DMS53 treated with DMSO at 0.1 percent for 48 hours (cell line): ENCODE measurements around the gene WSCD2.

Experiments
- DNase-seq: peaks from one replicate; lab custom pipeline; 2025; ENCODE audit not compliant: unreplicated experiment; lab: John Stamatoyannopoulos, UW

The WSCD2 gene

DNA sequence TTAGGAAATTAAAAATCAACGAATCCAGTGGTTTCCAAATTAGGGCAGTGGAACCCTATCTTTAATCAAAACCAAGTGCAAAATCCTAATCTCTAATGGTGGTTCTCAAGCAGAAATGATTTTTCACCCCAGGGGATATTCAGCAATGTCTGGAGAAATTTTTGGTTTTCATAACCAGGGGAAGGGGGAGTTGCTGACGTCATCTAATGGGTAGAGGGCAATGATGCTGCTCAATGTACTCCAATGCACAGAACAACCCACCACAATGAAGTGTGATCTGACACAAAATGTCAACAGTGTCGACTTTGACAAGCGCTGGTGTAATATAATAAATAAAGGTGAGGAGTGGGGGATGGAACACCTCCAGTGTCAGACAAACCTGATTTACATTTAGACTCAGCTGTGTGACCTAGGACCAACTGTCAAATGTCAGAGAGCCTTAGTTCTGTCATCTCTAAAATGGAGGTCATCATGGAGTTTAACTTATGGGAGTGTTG is 128.6 kb downstream of the WSCD2 start:
- no peak for DNase-seq

DNA sequence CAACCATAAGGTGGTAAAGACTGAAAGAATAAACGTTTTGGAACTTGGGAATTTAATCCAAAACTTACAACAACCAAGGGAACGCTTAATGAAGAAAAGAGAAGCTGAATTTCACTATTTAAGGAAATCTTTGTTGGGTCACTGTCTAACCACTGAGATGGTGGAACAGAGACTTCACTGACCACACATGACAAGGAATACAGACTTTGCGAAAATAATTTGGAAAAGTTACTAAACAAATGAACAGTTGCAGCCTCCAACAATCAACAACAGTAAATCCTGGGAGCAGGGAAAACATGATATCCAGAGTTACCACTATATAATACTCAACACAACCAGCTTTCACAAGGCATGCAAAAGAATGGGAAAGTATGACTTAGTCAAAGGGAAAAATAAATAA is 131.0 kb downstream of the WSCD2 start:
- DNase-seq, result no peak

- no peak for DNase-seq
These were observed 131.9 kb downstream of the WSCD2 start for GRCh38 chr12:108260969-108261368.

DNA sequence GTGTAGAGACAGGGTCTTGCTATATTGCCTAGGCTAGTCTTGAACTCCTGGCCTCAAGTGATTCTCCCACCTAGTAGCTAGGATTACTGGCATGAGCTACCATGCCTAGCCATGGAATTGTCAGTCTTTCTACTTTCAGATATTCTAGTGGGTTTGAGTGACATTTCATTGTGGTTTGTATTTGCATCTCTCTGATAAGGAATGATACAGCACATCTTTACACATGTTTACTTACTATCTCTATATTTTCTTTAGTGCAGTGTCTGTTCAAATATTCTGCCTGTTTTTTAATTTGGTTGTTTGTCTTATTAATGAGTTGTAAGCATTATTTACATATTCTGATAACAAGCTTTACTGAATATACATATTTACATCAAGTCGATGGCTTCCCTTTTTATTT is 136.4 kb downstream of the WSCD2 start:
- DNase-seq, result no peak

GRCh38 chr12:108266131-108266530 is 137.0 kb downstream of the WSCD2 start:
- no peak for DNase-seq

DNA sequence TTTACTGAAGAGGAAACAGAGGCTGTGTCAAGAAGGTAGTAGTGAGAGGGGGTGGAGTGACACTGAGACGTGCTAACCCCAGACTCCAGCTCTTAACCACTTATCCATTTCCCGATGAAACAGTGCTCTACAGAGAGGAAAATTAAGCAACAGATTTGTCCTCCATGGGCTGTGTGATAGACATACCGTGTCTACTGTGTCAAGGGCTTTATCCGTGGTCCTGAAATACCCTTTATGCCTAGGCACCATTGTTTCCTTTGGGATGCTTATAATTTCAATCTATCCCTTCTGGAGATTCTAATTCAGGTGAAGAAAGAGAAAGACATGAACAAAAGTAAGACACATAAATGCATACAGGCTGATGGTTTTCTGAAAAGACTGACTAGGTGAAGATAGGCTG is 138.4 kb downstream of the WSCD2 start:
- no peak for DNase-seq

DNA sequence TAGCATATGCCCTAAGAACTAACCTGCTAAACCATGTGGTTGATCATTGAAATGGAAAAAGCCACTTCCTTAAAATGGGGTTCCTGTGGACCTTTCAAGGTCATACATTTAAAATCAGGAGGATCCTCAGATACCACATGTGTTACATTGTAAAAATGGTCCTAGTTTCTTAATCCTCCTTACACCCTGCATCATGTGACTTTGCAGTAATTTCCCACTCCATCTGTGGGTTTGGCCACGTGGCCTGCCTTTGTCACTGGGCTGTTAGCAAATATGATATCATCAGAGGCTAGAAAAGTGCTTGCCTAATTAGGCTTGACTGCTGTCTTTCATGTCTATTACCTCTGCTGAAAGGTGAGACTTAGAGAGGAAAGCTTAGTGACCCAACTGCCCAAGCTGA is 139.3 kb downstream of the WSCD2 start:
- no peak for DNase-seq

- DNase-seq, result no peak
These were observed 140.1 kb downstream of the WSCD2 start for GRCh38 chr12:108269224-108269623.

DNA sequence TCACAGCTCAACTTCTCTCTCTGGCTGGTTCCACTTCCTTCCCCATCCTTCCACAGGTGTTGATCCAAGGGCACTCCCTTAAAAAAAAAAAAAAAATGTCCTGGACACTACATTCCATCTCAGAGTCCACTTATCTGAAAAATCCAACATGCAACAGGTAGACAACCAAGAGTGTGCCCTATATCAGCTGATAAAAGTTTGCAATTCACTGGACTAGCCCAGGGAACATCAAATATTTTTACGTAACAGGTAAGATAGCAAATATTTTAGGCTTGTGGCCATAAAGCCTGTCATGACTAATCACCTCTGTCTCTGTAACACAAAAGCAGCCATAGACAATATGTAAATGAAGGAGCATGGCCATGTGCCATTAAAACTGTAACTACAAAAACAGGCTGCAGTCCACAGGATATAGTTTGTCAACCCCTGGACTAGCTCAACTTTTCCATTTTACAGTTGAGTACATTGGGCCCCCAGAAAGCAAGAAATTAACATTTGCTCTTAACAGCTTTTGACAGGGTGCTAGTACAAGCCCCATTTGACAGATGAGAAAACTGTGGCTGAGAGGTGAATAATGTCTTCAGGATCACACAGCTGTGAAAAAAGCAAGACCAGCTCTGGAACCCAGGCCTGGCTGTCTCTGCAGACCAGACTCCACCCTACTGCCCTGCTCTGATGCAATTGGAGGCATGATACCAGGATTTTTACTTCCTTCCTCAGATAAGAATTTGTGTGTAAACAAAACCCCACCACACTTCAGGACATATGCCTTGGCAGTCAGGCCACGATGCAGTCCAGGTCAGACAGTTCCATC is 141.2 kb downstream of the WSCD2 start:
- DNase-seq, result no peak

GRCh38 chr12:108270849-108271143 is 141.7 kb downstream of the WSCD2 start:
- DNase-seq, result no peak

GRCh38 chr12:108271951-108272872 is 143.1 kb downstream of the WSCD2 start:
- DNase-seq, result no peak

DNA sequence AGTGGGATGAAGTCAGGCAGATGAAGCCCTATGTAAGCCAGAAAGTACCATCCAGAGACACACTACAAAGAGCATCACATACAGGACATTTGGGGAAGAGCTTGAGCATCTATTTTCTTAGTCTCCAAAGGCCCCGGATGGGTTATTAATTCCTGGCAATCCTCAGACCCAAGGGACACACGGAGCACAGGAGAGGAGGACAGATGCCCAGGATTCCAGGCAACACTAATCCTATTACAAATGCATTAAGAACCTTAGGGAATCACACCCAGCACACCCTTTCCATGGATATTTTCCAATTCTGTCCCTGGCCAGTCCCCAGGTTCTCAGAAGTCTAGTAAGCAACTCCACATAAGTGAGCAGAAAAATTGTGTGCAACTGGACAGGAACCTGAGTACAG is 144.1 kb downstream of the WSCD2 start:
- no peak for DNase-seq

- DNase-seq, result no peak
These were observed 148.5 kb downstream of the WSCD2 start for GRCh38 chr12:108277613-108278012.

- no peak for DNase-seq
These were observed 153.1 kb downstream of the WSCD2 start for GRCh38 chr12:108282160-108282559.

DNA sequence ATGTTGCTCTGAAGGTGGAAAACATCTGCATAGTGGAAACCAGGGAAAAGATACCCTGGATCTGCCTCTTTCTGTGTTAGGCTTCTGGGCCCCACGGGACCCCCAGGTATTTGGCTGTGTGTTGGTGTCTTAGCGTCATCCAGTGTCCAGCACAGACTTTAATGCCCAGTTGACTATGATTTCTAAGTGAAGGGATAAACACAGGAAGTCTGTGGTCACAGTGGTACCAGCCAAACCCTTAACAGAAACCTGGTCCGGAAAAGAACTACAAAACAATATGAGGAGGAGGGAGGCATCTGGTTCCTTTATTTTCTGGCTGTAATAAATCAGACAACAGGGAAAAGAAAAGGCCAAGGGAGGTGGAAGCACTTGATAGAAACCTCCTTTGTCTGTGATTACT is 153.6 kb downstream of the WSCD2 start:
- DNase-seq, result no peak

- no peak for DNase-seq
These were observed 155.1 kb downstream of the WSCD2 start for GRCh38 chr12:108284163-108284562.

GRCh38 chr12:108285016-108285415 is 155.9 kb downstream of the WSCD2 start:
- DNase-seq, result no peak

DNA sequence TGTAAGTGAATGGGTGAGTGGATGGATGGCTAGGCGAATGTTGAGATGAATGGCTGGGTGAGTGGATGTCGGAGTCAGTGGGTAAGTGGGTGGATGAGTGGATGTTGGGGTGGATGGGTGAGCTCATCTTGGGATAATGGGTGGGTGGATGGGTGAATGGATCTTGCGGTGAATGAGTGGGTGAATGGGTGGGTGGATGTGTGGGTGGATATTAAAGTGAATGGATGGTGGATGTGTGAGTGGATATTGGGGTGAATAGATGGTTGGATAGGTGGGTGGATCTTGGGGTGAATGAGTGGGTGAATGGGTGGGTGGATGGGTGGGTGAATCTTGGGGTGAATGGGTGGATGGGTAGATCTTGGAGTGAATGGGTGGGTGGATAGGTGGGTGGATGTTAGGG is 158.1 kb downstream of the WSCD2 start:
- DNase-seq, result no peak

DNA sequence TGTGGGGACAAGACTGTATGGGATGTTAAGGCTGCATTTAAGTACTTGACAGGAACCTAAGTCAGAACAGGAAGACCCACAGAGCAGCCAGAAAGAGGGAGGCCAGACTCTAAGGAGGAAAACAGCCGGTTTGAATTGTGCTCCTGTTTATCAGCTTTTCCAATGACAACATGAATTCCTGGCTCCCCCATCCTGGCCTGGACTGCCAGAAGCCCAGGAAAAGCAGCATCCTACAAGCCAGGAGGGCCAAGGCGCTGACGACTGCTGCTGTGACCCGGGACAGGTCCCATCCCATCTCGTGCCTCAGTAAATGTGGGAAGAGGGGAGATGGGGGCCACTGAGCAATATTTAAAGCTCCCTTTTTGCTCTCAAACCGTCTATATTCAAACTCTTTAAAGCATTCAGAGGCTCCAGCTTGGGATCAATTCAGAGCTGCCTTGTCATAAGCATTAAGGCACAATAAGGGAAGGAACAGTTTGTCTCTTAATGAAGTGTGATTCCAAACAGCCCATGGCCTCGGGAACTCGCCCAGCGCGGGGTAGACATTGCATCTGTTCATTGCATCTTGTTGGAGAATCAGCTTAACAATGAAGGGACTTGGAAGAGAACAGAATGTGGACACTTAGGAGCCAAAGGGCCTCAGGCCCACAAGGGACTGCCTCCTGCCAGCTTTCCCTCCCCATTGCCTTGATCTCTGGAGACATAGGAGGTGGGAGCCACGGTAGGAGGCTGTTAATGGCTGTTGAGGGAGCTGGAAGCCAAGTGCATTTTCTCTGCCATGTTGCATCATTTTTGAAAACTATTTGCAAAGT is 160.5 kb downstream of the WSCD2 start:
- DNase-seq, result no peak

DNA sequence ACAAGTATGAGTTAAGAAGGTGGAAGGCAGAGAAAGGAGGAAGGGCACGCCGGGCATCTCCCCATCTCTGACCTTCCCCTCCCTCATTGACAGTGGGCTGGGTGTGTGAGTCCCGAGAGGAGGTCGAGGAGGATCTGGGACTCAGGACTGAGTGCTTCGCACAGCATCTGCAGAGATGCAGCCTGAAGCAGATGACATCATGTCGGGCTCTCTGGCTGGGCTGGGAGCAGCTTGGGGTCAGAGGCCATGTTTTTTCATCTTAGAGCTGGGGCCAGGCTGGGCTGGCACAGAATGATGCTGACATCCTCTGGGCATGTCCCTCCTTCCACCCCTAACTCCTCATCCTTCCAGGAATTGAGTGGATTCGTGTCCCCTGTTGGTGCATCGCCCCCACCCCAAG is 166.6 kb downstream of the WSCD2 start:
- no peak for DNase-seq

GRCh38 chr12:108296945-108297344 is 167.9 kb downstream of the WSCD2 start:
- DNase-seq, result no peak
